Measurements from ENCODE around the gene TMEM184A. TPM values are rescaled to one million over a fixed set of nuclear protein-coding genes. Genes with fewer than 3 reads are reported as not detected.
"Not testable (repeated sequence)": the region's sequence is repeated elsewhere in the genome, so short reads cannot be mapped to it uniquely, and the experiment has no call there.

The TMEM184A gene
- polyA plus RNA-seq, 5 donors, result 1.0 to 2.6 (median 2.3) TPM

- no peak for DNase-seq
These were observed 29.7 kb downstream of the TMEM184A start for GRCh38 chr7:1526271-1526754.

GRCh38 chr7:1525409-1525808 lies 30.6 kb downstream of the TMEM184A start:
- no peak for DNase-seq

GRCh38 chr7:1523844-1524243 lies 32.2 kb downstream of the TMEM184A start:
- no peak for DNase-seq

- no peak for DNase-seq
These were observed 32.8 kb downstream of the TMEM184A start for GRCh38 chr7:1523208-1523607.

- DNase-seq, result no peak
These were observed 34.5 kb downstream of the TMEM184A start for GRCh38 chr7:1521456-1521855.

GRCh38 chr7:1520539-1521234 lies 35.3 kb downstream of the TMEM184A start:
- no peak for DNase-seq

- not testable (repeated sequence) for DNase-seq
These were observed 36.6 kb downstream of the TMEM184A start for GRCh38 chr7:1519322-1519922.

- no peak for DNase-seq
These were observed 39.3 kb downstream of the TMEM184A start for GRCh38 chr7:1516586-1517251.

- DNase-seq, result not testable (repeated sequence)
These were observed 40.5 kb downstream of the TMEM184A start for GRCh38 chr7:1515509-1515967.

GRCh38 chr7:1514995-1515401 lies 41.0 kb downstream of the TMEM184A start:
- DNase-seq, result no peak

- DNase-seq, result no peak
These were observed 41.6 kb downstream of the TMEM184A start for GRCh38 chr7:1514407-1514806.

GRCh38 chr7:1513657-1514095 lies 42.3 kb downstream of the TMEM184A start:
- no peak for DNase-seq

GRCh38 chr7:1512781-1513656 lies 43.0 kb downstream of the TMEM184A start:
- no peak for DNase-seq

- DNase-seq, result no peak
These were observed 44.3 kb downstream of the TMEM184A start for GRCh38 chr7:1511444-1512422.

GRCh38 chr7:1510780-1511154 lies 45.2 kb downstream of the TMEM184A start:
- DNase-seq, result no peak

GRCh38 chr7:1509226-1509625 lies 46.8 kb downstream of the TMEM184A start:
- DNase-seq, result no peak

GRCh38 chr7:1508277-1508758 lies 47.7 kb downstream of the TMEM184A start:
- DNase-seq, result no peak

- no peak for DNase-seq
These were observed 50.1 kb downstream of the TMEM184A start for GRCh38 chr7:1505731-1506550.
